GM21825 (cell line): ENCODE measurements around the gene CCL1.

Source experiments
- ATAC-seq: cut with Tn5 transposase; IDR thresholded peaks from one replicate; pipeline ENCODE4 v1.9.1; 2021; ENCODE audit warnings: mild to moderate bottlenecking, moderate library complexity; ENCODE audit not compliant: unreplicated experiment

CCL1 gene

DNA sequence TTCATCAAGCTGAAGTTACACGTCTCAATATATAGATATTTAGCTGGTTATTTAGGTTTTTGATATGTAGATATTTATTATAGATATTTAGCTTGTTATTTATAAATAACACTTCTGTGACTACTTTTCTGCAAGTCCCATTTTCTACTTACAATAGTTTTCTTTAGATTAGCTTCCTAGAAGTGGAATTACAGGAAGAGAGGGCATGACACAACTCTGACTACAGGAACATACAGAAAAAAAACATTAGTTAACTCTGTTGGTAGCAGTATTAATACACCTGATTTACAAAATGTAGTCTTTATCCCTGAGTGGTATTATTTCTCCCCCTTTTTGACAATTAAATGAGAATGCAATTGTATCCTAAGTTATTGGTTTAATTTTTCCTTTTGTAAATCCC is 21.2 kb upstream of the CCL1 start:
- ATAC-seq, result no peak

DNA sequence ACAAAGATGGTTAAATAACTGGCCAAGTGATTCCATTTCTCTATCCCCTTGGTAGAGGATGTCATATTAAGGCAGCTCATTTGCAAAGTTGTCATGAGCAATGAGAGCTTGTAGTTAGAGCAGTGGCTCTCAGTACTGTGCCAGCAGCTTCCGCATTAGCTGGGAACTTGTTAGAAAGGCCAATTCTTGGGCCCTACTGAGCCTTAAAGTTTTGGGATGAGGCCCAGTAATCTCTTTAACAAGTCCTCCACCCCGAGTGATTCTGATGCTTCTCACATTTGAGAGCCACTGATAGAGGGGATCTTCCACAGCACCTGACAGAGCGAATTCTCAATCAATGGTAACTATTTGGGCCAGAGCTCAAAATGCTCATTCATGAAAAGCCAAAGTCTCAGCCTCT is 20.2 kb upstream of the CCL1 start:
- no peak for ATAC-seq

DNA sequence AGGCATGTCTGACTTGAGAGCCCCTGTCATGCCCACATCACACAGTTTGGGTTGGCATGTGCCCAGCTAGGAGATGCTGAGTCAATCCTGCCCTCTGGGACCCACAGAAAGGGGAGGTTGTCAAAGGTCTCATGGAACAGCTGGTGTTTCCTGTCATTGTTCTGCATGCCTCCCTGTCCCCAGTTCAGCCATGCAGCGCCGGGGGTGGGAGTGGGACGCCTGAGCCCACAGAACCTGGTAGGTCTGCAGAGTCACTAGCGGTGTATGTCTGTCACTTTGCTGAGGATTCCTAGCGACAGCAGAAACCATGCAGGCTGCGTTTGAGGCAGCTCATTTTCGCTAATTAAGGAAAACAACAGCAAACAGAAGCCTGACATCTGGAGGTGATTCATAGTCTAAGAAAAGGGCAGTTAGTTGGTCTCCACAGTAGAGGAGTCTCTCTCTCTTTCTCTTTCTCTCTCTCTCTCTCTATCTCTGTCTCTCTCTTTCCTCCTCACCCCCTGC is 19.6 kb upstream of the CCL1 start:
- ATAC-seq, result no peak

GRCh38 chr17:34379868-34380267 is 16.8 kb upstream of the CCL1 start:
- no peak for ATAC-seq

- ATAC-seq, result no peak
Observed at GRCh38 chr17:34378664-34379101, 15.7 kb upstream of the CCL1 start.

- peak; percentile 58 for ATAC-seq
Observed at GRCh38 chr17:34377078-34377823, 14.2 kb upstream of the CCL1 start.

DNA sequence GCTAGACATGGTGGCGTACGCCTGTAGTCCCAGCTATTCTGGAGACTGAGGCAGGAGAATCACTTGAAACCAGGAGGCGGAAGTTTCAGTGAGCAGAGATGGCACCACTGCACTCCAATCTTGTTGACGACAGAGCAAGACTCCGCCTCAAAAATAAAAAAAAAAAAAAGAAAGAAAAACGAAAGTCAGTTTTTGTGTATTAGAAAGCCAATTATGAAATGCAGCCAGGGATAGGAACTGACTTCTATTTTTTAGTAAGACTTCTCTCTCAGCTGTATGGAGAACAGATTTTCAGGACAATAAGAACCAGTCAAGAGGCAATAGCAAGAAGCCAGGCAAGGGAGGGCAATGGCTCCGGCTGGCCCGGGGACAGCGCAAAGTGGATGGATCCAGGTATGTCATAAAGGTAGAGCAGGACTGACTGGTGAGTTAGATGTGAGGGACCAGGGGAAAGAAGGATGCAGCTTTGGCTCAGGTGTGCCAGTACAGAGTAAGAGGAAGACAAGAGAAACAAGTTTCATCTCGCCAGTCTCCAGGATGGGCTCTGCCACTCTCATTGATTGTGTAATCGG is 12.5 kb upstream of the CCL1 start:
- no peak for ATAC-seq

DNA sequence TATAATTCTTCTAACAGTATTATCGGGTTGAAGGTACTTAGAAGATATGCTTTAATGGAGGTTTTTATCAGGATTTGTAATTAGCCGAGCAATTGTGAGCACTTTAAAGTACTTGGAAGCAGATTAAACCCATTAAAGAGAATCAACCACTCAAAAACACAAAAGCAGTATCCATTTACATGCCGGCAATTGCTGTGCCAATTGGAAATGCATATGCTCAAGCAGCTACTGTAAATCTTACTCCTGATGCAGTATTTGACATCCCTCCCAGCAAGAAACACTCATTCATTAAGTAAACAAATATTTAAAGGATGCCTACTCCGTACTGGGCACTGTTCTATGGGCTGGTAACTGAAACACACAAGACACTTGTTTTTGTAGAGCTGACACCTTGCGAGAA is 11.4 kb upstream of the CCL1 start:
- ATAC-seq, result no peak

DNA sequence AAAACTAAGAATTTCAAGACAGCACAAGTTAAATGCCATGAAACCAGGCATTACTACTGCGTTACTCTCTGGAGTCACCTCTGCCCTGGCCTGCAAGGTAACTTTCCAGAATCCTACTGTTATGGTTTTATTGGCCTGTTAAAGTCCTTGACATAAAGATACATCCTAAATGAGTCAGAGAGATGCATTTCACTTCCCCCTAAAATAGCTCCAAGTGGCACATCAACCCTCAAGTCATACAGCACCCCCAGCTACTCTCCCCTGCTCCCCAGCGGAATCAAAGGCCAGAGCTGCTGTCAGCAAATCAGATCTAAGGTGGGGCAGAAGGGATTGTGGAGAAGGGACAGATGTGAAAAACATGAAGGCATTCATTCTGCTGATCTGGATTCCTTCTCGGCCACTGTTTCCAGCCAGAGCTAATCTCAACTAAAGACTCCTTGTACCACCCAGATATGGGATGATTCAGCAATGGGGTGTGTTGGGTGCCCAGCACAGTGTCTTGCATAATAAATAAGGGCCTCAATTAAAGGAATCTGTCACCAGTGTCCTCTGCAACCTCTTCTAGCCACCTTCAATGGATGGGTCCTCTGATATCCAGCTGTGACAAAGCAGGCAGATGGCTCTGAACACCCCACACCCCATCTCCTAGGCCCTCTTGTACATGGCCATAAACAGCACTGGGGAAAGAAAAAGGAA is 8.5 kb upstream of the CCL1 start:
- no peak for ATAC-seq

DNA sequence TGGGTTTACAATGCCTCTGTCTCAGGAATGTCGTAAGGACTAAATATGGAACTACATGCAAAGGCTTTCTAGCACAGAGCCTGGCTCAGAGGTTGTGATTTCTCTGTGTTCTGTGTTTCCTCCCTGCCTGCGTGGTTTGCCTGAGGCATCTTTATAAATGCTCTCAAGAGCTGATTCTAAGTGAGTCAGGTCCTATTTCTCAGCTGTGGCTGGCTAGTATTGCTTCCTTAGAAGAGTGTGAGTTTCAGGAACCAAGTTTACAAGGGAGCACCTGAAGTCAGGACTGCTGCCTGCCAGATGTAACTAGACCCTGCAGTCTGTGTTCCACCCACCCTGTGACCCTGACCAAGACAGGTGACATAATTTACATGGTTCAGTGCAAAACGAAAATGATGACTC is 8.0 kb upstream of the CCL1 start:
- no peak for ATAC-seq

DNA sequence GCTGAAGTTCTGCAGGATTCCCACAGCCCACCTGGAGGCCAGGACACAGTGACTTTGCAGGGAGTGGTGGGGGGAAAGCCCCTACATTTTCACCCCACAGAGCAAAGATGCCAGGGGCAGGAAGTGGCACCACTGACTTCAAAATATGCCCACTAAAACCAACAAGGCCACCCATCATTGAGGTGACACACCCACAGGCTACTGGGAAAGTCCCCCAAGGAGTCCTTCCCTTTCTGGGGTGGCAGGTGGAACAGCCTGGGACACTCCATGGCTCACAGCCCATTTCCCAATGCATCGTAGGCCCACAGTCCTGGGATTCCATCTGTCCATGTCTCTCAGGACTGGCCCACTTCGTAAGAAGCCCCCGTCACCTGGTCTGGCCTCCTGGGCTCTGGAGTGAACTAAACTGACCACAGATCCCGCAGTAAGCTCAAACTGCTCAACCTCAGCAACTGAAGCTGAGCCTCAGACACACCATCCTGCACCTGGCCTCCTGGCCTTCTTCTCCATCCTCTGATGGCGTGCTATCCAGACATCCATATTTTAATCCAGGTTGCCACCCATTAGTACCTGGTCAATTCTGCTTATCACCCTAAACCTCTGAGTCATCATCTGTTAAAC is 7.5 kb upstream of the CCL1 start:
- no peak for ATAC-seq

GRCh38 chr17:34369571-34369970 is 6.5 kb upstream of the CCL1 start:
- ATAC-seq, result no peak

GRCh38 chr17:34368946-34369500 is 6.0 kb upstream of the CCL1 start:
- no peak for ATAC-seq

GRCh38 chr17:34368196-34368945 is 5.3 kb upstream of the CCL1 start:
- ATAC-seq, result no peak

DNA sequence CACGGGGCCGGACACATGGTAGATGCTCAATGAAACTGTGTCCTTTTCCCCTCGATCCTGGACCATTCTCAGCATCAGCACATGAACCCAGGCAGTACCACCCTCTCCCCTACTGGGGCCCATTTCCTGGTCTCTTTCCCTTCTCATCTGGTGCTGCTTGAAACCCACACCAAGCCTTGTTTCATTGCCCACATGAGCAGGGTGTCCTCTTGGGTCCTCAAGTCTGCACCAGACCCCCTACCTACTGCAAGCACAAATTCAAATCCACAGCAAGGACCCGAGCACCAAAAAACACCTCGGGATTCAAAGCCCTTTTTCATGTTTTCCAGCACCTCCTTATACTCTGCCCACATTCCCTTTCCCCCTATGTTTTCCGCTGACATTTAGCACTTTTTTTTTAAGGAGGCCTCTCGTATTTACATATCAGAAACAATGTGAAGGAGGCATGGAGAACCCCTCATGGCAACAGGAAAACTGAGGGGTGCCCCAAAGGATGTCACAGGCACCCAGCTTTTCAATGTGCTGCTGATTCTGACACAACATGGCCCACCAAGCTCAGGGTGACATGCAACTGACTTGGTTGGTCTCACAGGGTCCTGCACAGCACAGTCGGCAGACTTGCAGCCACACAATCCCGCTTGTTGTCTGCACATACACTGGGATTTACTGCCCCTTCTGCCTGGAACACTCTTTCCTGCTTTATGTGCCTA is 4.6 kb upstream of the CCL1 start:
- no peak for ATAC-seq

DNA sequence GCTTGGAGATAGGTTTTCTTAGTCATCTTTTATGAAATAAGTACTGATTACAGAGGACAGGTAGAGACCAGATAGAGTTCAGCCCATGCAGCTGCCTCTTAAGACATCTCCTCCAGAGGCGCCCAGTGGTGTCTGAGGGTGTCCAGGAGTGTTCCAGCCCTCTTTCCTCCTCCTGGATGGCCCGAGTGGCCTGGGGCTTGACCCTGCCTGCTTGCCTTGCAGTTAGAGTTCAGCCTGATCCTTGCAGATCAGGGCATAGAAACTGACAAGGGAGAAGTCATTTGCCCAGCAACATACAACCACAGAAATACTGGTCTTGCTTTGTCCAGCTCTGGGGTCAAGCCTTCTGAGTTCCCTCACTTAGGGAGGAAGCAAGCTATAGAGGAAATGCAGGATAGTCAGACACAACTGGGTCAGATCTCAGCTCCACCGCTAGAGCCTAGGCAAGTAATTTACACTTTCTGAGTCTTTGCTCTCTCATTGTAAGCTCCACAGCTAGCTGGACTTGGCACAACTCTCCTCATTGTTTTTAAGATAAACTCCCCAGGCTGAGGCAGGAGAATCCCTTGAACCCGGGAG is 3.6 kb upstream of the CCL1 start:
- no peak for ATAC-seq

GRCh38 chr17:34366010-34366409 is 3.0 kb upstream of the CCL1 start:
- ATAC-seq, result no peak

- no peak for ATAC-seq
Observed at GRCh38 chr17:34365340-34365739, 2.3 kb upstream of the CCL1 start.

DNA sequence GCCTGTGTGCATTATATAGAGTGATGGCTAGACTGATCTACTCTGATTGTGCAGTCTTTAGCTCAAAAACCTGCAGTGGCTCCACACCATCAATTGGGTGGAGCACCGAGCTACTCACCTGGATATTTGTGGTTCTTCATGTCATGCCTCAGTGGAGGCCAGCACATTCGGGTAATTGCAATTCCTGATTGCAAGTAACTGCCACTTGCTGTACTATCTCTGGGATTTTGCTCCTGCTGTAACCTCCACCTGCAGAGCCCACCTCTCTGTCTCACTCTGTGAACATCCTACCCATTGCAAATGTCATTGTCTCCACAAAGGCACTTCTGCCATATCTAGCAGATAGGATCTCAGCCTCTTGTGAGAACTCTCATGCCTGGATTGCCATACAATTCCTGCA is 1.7 kb upstream of the CCL1 start:
- no peak for ATAC-seq
